RPMI7951 (cell line): ENCODE data around the gene CTNNA2. TPM values are rescaled to one million over a fixed set of nuclear protein-coding genes. Genes with fewer than 3 reads are reported as not detected.

Source experiments
- DNase-seq: peaks from one replicate; pipeline ENCODE4 v3.0.0-alpha.2; 2012; ENCODE audit warnings: low read depth
- total RNA-seq: library from RNA; depleted of rRNA; stranded (reverse); fragments of >200 nt; shearing (Covaris generic); gene quantifications from 2 replicates; pipeline ENCODE4 v1.2.3, GENCODE V29; 2014

Gene CTNNA2
- total RNA-seq, 1 experiment from 2014 or later = not detected

DNA sequence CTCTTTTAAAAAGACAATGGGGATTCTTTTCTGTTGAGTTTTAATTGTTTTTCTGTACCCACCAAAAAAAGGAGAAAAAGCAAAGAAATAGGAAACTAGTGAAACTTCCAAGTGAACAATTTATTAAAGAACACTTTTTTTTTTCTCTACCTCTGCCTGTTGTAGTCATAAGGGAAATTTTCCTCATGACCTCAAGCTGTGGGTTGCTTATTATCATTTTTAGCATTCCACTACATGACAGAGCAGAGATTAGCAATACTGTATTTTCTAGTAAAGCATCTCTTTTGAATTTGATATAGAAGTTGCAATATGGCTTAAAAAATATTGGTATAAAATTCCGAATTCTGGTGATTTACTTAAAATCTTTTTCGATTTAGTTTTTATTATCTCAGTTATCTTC, 879.6 kb downstream of the CTNNA2 start:
- no peak for DNase-seq

DNA sequence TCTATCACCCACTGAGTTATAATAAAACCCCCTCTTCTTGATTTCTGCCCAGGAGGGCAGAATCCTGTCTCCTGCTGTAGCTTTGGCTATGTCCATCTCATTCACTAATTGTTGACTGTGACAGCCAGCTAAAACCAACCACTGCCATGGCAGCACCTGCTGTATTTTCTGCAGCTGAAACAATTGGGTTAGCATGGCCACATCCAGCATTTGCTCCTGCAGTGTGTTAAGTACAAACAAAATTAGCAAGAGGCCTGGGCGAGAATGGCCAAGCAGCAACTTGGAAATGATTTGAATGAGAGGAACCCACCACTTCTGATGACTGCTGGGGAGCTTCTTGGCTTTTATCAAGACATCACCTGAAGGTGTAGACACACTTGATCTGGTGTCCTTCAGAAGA, 881.1 kb downstream of the CTNNA2 start:
- no peak for DNase-seq

DNA sequence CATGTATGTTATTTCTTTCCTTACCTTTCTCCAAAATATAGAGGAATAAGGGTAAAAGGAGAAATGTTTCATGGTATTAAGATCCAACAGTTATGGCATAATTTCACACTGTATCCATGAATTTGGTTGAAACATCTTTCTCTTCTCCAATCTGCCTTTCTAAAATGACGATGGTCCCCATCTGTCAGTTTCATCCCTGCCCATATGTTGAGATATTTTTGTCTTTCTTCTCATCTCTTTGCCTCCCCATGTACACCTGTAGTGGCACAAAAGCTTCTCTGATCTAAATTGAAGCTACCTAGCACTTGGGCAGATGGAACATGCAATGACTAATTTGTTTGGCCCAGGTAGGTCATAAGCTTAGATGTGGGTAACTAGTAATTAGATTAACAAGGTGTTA, 882.4 kb downstream of the CTNNA2 start:
- DNase-seq = no peak

DNA sequence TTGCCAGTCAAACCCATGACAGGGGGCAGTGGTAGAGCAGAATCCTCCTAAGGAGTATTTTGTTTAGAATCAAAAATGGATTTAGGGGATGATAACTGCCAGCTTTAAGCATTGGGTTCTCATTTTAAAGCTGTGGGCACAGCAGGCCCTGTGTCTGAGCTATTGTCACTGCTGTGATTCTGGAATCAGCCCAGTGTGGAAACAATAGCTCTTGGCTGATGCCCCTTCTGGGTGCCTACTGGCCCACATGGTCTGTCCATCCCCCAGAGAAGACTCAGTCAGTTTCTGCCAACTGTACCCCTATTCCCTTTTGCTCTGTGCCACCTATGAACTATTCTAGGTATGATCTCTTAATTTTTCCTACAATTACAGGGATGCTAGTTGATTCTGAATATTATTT, 883.4 kb downstream of the CTNNA2 start:
- DNase-seq = no peak

DNA sequence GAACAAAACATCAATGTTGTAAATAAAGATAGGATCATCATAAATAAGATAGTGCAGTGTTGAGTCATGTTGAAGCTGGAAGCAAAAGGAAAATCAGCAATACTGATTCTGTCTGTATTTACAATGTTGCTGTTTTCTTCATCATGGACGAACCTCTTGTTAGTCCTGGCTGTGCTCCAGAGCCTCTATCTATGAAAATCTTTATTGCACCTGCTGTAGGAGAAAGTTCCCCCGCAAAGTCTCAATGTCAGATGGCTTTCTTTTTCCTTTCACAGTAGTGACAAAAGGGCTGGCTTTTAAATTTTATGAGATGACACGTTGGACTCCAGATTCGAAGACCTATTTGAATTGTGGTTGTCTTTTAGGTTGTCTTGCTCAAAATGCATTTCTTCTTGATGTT, 890.2 kb downstream of the CTNNA2 start:
- no peak for DNase-seq

DNA sequence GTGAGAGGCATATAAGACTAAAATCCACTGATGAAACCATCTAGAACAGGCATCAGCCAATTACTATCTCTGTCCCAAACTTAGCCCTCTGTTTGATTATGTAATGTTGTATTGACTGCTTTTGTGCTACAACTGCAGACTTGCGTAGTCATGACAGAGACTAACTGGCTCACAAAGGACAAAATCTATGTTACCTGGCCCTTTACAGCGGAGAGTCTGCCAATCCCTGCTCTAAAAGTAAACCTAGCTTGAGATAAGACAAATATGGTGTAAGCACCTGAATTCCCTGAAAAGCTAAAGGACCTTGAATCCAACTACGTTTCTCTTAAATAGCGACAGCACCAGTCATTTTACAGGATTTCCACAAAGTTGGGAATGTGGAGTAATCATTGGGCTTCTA, 894.5 kb downstream of the CTNNA2 start:
- DNase-seq = no peak

DNA sequence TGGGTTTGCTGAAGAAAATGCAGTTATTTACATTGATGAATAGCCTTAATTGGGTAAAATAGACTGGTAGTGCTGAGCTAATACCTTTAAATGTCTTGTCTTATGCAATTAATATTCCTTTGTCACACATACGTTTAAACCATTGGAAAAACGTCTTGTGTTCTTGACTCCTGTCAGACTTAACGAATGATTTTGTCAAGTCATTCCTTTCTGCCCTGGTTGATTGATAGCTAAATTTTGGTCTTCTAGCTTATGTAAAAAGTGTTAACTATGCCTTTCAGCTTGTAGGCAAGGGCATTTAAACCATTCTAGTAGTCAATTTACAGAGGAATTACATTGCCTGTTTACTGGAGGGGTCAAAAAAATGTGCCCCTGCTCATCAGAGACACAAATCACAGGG, 897.5 kb downstream of the CTNNA2 start:
- DNase-seq = no peak

DNA sequence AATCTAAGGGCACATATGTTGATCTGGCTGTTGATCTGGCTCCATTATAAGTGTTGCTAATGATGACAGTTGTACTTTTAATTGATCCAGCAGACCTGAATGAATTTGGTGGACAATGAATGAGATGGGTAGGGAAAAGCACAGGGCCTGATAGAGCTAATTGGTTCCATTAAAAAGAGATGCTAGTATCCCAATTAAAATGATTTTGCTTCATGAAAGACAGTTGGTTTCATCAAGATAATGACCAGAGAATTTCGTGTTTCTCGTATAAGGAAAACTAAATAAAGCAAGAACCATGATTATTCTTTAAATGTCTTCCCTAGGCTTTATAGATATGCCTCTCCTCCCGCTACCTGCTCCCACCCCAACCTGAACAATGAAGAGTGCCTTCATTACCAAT, 900.3 kb downstream of the CTNNA2 start:
- no peak for DNase-seq

DNA sequence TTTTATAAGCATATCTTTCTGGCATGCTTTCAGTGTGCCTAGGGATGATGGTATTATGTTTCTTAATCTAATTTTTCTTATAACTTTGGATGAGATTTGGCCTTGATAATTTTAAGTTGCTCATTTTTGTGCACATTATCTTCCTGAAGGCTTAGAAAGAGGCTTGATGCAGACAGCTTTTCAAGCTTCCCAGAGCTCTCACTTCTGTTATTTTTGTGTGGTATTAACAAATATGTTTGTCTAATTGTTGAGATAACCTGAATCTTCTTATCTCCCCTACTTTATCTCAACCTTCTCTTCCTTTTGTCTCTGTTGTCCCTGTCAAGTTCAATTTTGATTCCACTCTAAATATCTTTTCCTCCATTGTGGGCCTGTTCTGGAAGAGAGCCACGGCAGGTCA, 904.9 kb downstream of the CTNNA2 start:
- no peak for DNase-seq

DNA sequence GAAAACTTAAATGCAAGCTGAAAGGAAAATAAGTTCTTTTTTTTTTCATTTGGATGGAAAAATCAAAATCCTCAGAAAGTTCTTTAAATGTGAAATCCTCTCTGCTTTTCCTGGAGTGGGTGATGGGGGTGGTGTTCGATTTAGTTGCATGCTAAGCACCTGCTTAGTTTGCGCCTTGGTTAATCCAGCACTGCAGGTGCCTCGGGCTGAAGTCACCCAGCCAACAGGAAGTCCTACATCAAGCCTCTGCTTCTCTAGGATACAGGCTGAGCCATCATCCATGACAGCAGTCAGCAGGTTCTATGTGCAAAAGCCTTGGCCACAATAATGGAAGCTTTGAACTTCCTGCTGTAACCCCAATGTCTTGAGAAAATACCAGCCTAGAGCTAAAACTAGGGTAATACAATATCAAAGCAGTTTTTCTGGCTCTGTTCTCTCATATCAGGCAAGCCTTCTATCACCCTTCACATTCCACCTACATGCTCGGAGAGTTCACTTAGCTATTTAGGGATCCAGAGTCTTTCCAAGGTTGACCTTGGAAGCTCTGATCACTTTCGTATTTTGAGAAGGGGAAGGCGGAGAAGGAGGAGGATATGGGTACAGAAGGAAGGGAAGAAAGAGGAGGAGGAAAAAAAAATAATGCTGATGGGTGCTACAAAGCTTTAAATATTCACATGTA, 907.8 kb downstream of the CTNNA2 start:
- no peak for DNase-seq

DNA sequence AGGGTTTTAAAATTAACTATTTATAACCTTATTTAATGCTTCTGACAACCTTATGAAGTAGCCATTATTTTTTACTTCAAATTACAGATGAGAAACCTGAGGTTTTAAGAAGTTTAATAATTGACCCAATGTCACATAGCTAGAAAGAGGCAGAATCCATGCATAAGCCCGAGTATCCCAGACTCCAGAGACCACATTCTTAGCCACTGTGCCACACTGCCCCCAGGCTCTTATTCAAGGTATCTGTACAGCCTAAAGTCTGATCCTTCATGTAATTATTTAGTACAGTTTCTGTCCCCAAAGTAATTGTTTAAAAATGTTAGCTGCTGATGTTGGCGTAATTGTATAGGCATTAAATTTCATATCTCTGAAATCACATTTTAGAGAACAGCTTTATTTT, 916.4 kb downstream of the CTNNA2 start:
- no peak for DNase-seq

DNA sequence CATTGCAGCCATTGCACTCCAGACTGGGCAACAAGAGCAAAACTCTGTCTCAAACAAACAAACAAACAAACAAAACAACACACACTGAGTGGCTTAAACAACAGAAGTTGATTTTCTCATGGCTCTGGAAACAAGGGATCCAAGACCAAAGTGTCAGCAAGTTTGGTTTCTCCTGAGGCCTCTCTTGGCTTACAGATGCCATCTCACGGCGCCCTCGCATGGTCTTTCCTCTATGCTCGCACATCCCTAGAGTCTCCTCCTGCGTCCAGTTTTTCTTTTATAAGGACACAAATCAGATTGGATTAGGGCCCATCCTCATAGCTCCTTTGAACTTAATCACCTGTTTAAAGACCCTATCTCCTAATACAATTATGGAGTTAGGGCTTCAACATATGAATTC, 925.1 kb downstream of the CTNNA2 start:
- DNase-seq = no peak

DNA sequence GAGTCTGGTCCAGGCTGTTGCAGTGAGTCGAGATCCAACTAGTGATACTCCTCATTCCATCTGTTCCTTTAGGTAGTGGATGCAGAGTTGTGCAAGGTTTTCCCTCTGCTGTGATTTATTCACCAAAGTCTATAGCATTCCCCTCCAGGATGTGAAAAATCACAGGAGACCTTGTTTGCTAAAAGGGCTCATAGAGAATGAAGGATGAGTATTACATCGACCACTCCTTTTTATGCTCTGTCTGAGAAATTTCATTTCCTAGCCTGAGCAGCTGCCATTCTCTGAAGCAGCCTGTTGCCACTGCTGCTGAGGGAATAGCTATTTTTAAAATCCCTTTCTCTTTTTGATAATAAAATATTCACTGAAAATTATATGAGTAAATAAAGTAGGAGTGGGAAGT, 925.8 kb downstream of the CTNNA2 start:
- no peak for DNase-seq

DNA sequence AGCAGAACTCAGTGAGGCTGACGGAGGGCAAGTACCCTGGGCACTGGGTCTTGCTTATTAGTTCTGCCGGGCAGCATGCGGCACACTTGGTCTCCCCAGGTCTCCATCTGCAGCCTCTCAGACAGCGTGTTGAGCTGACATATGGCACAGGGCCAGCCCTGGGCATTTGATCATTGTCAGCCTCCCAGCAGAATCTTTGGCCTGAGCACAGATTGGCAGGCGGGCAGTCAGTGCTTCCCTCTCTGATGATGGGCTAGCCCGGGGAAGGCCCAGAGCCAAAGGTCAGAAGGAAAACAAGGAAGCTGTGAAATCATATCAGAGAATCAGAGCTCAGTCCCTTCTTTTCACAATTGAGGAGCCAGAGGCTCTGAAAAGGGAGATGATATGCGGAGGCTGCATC, 941.8 kb downstream of the CTNNA2 start:
- no peak for DNase-seq

DNA sequence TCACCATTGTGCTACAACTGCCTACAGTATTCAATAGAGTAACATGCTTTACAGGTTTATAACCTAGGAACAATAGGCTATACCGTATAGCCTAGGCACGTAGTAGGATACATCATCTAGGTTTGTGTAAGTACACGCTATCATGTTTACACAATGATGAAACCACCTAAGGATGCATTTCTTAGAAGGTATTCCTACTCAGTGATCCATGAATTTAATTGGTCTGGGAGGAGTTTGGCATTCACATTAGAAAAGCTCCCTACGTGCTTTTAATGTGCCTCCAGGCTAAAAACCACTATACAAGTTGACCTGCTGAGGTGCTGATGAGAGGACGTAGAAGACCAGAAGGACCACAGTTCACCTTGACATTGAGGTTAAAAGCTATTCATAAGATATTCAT, 946.2 kb downstream of the CTNNA2 start:
- DNase-seq = no peak

DNA sequence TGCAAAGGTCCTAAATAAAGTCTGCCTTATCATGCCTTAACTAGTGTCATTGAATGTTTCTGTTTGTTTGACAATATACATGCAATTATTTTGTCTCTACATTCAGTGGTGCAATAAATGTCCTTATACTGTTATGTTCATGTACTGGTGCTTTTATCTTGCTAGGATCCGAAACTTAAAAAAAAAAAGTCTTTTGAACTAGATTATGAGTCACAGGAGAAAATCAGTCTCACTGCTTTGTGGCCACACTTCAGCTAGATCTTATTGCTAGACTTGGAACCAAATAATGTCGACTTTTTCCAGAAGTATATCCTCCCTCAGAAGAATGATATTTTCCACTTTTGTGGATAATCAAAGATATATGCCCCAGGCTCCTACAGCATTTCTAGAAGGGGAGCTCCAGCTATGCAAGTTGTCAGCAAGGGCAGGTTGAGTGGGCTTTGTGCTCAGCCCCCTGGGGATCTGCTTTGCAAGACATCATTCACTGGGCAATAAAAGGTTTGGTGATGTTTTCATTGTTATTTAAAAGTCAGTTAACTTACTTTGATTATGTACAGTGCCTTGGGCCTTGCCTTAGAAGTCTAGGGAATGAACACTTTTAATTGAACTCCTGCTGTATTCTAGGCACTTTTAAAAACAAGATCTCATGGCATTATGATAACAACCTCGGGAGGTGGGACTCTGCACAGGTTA, 948.8 kb downstream of the CTNNA2 start:
- no peak for DNase-seq

DNA sequence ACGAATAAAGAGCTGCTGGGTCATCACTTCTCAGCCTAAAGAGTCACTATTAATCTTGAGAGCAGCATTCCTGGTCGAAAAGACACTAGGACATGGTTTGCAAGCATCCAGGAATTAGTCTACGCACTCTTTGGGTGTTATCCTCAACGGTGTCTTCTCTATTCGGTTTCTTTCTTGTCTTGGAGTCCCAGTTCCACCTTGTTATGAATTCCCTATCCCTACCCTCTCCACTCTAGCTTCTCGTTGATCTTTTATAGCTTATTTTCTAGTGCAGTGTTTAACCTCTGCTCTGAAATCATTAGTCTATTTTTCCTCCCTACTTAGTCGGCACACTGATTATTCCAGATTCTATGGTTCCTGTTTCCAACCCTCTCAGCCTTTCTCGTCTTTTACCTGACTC, 949.8 kb downstream of the CTNNA2 start:
- DNase-seq = no peak

DNA sequence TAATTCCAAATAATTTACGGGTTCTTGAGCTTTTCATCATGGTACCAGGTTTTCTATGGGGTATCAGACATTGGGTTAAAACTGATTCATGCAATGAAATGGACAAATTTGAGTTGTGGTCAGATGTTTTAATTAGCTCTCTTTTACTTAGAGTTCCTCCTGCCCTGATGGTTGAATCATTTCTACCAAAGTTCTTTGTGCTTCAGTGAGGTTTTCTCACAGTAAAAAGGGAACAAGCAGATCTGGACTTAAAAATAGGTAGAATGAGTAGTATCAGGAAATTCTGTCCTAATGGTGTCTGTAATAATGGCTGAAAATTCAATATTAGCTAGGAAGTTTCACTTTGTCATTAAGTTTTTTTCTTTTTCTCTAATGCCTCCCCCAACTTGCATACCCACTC, 951.4 kb downstream of the CTNNA2 start:
- DNase-seq = no peak

DNA sequence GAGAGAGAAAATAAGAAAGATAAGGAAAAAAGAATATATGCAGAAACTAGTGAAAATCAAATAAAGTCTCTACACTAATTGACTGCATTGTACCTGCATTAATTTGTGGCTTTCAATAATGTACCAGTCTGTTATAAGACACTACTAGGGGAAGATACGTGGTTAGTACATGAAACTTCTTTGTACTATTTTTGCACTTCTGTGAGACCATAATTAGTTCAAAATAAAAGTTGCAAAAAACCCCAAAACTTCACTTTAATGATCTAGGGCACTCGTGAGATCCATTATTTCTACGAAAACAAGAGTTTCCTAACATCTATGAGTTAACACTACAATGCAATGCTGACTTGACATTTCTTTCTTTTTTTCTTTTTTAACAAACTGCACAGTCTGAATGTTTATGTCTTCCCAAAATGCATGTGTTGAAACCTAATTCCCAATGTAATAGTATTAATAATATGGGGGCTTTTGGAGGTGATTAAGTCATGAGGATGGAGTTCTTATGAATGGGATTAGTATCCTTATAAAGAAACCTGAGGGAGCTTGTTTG, 954.5 kb downstream of the CTNNA2 start:
- DNase-seq = no peak

DNA sequence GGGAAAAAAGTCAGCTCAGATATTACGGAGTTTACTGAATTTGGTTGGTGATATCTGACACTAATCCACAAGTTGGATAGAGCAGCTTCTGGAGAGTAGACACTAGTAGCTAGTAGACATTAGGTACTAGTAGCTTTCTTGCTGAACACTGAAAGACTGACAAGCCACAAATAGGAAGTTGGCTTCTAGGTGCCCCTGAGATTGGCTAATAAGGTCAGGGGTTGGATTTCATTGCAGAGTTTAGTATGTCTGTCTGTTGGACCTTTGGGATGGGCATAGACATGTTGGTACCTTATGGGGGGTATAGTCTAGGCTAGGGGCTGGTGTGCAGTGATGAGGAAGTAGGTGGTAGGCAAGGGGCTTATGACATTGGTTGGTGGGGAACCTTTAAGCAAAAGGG, 956.6 kb downstream of the CTNNA2 start:
- no peak for DNase-seq

DNA sequence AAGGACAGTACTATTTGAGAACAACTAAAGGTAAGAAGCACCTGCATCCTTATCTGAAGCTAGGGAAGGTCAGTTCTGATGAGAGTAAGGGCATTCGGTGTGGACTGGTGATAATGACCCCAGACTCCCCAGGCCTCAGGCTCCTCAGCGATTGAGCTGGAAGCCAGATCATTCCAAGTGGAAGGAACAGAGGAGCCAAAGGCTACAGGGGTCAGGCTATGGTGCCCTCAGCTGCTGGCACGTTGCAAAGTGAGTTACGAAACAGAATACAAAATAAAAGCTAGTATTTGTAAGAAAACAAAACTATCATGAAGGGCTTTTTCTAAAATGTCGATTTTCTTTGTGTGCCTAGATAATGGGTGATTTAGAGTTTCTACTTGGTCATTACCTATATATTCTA, 960.2 kb downstream of the CTNNA2 start:
- DNase-seq = no peak

DNA sequence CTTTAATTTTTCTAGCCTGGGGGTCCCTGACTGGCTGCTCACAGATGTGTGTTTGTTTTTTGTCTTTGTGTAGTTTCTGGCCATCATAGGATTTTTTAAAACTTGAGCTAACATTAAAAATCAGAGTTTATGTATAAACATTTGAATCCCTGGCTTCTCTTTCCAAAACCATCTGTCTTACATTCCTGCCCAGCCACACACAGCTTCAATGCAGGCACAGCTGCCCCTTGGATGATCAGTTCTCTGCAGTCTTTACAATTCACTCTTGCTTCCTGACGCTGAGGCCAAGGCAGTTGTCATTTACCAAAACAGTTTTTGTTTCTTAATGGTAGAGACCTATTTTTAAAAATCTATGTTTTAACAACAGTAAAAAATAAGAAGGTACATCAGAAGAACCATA, 960.9 kb downstream of the CTNNA2 start:
- DNase-seq = no peak

DNA sequence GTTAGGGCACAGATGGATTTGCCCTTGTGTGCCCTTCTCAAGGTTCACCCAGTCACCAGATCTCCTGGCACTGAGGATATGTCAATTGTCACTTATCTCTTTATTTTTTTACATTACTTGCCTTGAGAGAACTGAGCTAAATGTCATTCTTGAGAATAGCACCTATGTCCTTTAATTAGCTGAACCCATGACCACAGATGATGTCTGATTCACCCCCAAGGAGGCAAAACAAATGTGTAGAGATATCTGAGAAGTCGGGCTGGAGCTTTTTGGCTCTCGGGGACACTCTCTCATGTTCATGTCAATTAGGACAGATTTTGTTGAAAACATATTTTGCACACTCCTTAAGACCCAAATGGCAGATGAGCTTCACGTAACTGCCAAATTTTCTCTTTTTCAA, 963.1 kb downstream of the CTNNA2 start:
- DNase-seq = no peak
